ENCODE results near the gene COLQ. TPM values are rescaled to one million over a fixed set of nuclear protein-coding genes. Genes with fewer than 3 reads are reported as not detected.

COLQ gene
- total RNA-seq, 1 experiment from 2014 or later = 1.3 TPM

- H3K36me3 Mint-ChIP-seq (ENCODE audit: insufficient read depth, unreplicated experiment) = no peaks in the 10 kb centered on the region
- intact Hi-C loops (cut with micrococcal nuclease; ENCODE audit: unreplicated experiment) = no loop called here
- DNase-seq = no peak
- TF ChIP-seq, protein P1, sequence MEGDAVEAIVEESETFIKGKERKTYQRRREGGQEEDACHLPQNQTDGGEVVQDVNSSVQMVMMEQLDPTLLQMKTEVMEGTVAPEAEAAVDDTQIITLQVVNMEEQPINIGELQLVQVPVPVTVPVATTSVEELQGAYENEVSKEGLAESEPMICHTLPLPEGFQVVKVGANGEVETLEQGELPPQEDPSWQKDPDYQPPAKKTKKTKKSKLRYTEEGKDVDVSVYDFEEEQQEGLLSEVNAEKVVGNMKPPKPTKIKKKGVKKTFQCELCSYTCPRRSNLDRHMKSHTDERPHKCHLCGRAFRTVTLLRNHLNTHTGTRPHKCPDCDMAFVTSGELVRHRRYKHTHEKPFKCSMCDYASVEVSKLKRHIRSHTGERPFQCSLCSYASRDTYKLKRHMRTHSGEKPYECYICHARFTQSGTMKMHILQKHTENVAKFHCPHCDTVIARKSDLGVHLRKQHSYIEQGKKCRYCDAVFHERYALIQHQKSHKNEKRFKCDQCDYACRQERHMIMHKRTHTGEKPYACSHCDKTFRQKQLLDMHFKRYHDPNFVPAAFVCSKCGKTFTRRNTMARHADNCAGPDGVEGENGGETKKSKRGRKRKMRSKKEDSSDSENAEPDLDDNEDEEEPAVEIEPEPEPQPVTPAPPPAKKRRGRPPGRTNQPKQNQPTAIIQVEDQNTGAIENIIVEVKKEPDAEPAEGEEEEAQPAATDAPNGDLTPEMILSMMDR (IDR thresholded peaks at IDR 0.05; ENCODE audit: unreplicated experiment) = no peak
- no peak overlapping the region for H3K4me3 Mint-ChIP-seq (ENCODE audit: low read depth, unreplicated experiment)
- H3K4me1 Mint-ChIP-seq (ENCODE audit: low read depth, unreplicated experiment) = no peaks in the 10 kb centered on the region
- H3K9me3 Mint-ChIP-seq (ENCODE audit: low read depth, unreplicated experiment) = no peaks in the 10 kb centered on the region
- CTCF ChIA-PET = no interaction called here
- peaks cover 19% of the 10 kb centered on the region for H3K27me3 Mint-ChIP-seq (ENCODE audit: unreplicated experiment)
- no peak overlapping the region for H3K27ac Mint-ChIP-seq (ENCODE audit: unreplicated experiment)
- no TSS peak for BruUV-seq (replicated peaks)
These were observed 28.6 kb downstream of the COLQ start for GRCh38 chr3:15492847-15493360.

GRCh38 chr3:15491143-15491542, 30.4 kb downstream of the COLQ start:
- H3K9me3 Mint-ChIP-seq (ENCODE audit: low read depth, unreplicated experiment) = no peaks in the 10 kb centered on the region
- no TSS peak for BruUV-seq (replicated peaks)
- intact Hi-C loops (cut with micrococcal nuclease; ENCODE audit: unreplicated experiment) = no loop called here
- DNase-seq = no peak
- CTCF ChIA-PET = no interaction called here
- no peak overlapping the region for H3K4me3 Mint-ChIP-seq (ENCODE audit: low read depth, unreplicated experiment)
- H3K4me1 Mint-ChIP-seq (ENCODE audit: low read depth, unreplicated experiment) = no peaks in the 10 kb centered on the region
- no peaks in the 10 kb centered on the region for H3K36me3 Mint-ChIP-seq (ENCODE audit: insufficient read depth, unreplicated experiment)
- peaks cover 19% of the 10 kb centered on the region for H3K27me3 Mint-ChIP-seq (ENCODE audit: unreplicated experiment)
- TF ChIP-seq, protein P1 (IDR thresholded peaks at IDR 0.05; ENCODE audit: unreplicated experiment) = no peak
- H3K27ac Mint-ChIP-seq (ENCODE audit: unreplicated experiment) = no peak overlapping the region

- Mint-ChIP-seq H3K4me3 (ENCODE audit: low read depth, unreplicated experiment) (no peak overlapping the region), H3K27ac (ENCODE audit: unreplicated experiment) (no peak overlapping the region), H3K4me1 (ENCODE audit: low read depth, unreplicated experiment) (no peaks in the 10 kb centered on the region), H3K27me3 (ENCODE audit: unreplicated experiment) (peaks cover 19% of the 10 kb centered on the region), H3K36me3 (ENCODE audit: insufficient read depth, unreplicated experiment) (no peaks in the 10 kb centered on the region), H3K9me3 (ENCODE audit: low read depth, unreplicated experiment) (no peaks in the 10 kb centered on the region)
- TF ChIP-seq, protein P1 (IDR thresholded peaks at IDR 0.05; ENCODE audit: unreplicated experiment) = no peak
- CTCF ChIA-PET = interaction anchor here (0.6 to 1.2 kb wide), 2 partner anchors 12 to 340 kb away, joined by 3 read pairs; no protein-coding TSS in a partner anchor
- DNase-seq = no peak
- intact Hi-C loops (cut with micrococcal nuclease; ENCODE audit: unreplicated experiment) = no loop called here
- BruUV-seq (replicated peaks) = no TSS peak
These were observed 31.3 kb downstream of the COLQ start for GRCh38 chr3:15490158-15490557.

- H3K36me3 Mint-ChIP-seq (ENCODE audit: insufficient read depth, unreplicated experiment) = no peaks in the 10 kb centered on the region
- CTCF ChIA-PET = no interaction called here
- H3K4me3 Mint-ChIP-seq (ENCODE audit: low read depth, unreplicated experiment) = no peak overlapping the region
- no peak for DNase-seq
- no TSS peak for BruUV-seq (replicated peaks)
- no peak overlapping the region for H3K27ac Mint-ChIP-seq (ENCODE audit: unreplicated experiment)
- H3K9me3 Mint-ChIP-seq (ENCODE audit: low read depth, unreplicated experiment) = peaks cover 4% of the 10 kb centered on the region
- TF ChIP-seq, protein P1 (IDR thresholded peaks at IDR 0.05; ENCODE audit: unreplicated experiment) = no peak
- H3K4me1 Mint-ChIP-seq (ENCODE audit: low read depth, unreplicated experiment) = no peaks in the 10 kb centered on the region
- intact Hi-C loops (cut with micrococcal nuclease; ENCODE audit: unreplicated experiment) = no loop called here
- H3K27me3 Mint-ChIP-seq (ENCODE audit: unreplicated experiment) = peaks cover 21% of the 10 kb centered on the region
These were observed 33.5 kb downstream of the COLQ start for GRCh38 chr3:15488002-15488401.
